NCI-H1092 (cell line): Measurements from ENCODE around the gene SDK1.

ENCODE experiments used
- DNase-seq: peaks from one replicate; lab custom pipeline; 2025; lab: John Stamatoyannopoulos, UW

Gene SDK1

DNA sequence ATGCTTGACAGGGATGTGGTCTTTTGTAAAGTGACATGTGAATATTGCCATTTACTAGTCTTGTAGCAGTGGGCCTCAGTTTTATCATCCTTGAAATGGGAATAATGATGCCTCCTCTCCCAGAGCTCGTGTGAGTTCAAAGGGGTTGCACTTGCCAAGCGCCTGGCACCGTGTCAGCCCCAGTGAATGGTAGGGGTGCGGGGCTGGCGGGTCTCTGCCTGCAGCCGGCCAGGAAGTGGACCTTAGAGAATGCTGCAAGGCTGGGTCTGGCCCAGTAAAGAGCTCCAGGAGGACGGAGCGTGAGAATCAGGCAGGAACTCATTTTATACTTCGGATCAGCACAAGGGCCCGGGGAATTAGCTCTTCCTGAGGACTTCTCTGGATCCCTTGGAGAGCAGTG, 856.6 kb downstream of the SDK1 start:
- DNase-seq, result no peak

DNA sequence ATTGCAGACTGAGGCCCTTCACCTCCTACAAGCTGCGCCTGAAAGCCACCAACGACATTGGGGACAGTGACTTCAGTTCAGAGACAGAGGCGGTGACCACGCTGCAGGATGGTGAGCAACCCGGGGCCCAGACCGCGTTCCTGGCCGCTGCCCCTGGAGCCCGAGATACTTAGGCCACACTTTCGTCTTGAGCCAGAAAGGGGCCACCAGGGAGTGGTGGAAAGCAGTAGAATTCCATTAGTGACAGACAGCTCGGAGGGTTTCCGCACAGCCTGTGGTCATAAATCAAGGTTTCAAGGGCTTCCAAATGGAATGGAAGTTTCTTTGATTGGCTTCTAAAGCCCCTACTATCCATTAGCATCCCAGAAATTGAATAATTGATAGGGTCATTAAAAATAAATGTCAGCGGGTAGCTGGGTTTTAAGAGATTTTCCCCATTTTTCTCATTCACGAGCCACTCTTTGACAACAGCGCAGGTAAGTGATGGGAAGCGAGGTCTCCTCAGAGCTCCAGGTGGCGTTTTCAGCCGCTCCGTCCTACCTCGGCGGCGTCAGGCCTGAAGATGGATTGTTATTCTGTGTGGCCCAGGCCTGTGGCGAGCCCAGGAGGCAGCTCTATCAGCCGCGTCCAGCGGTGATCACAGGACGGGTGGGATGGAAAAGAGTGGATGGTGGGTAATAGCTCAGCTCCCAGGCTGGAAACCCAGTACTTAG, 857.5 kb downstream of the SDK1 start:
- DNase-seq, result no peak

GRCh38 chr7:4159154-4159501, 858.1 kb downstream of the SDK1 start:
- DNase-seq, result no peak

DNA sequence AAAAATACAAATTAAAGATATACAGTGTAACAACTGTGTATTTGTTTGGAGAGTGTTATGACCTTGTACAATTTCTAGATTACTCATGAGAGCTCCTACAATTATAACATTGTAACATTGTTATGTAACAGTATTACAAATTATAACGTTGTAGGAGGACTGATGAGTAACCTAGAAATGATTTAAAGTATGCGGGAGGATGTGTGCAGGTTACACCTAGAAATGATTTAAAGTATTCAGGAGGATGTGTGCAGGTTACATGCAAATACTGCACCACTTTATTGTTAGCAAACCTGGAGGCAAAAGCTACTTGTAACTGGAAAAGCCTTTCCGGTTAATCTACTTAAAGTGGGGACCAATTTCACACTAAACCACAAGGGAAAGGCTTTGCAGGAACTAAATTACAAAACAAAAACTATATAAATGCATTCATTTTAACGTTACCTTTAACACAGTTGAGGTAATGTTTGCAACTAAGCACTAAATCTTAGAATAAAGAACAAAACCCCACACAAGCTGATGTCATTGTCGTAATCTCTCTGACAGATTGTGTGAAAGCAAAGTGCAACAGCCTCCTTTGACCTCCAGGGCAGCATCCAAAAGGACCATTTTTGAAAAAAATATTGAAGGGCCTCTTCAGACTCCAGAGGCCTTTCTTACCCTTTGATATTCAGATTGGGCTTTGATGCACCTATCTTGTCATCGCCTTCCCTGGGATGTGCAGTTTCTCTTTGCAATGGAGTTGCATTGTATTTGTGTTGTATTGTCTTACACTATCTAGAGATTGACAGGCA, 858.9 kb downstream of the SDK1 start:
- DNase-seq, result no peak

GRCh38 chr7:4162884-4163564, 862.0 kb downstream of the SDK1 start:
- no peak for DNase-seq

DNA sequence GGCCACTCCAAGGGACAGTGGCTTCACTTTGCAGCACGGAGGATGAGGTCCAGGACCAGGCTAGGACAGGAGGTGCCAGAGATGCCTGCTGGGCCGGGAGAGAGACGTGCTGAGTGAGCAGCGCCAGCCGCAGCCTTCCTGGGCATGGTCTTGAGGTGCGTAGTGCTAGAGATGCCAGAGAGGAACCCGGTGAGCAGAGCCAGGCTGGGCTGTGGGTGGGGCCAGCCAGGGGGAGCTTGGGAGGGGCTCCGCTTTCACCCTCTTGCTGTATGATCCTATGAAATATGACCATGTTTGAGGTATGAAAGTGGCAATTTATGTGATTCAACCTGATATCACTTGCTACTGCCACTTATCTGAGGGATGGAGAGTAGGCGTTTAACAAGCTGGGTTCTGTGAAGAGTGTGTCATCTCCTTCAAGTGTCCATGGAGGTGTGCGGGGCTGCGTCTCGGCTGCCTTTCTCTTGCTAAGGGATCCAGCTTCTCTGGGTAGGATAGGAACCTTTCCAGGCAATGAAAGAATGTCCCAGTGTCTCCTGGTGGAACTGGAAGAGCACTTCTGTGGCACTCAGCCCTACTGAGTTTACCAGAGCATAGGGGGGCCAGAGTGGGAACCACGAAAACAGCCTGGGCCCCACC, 862.6 kb downstream of the SDK1 start:
- no peak for DNase-seq

- no peak for DNase-seq
Observed at GRCh38 chr7:4164556-4164955, 863.5 kb downstream of the SDK1 start.

- DNase-seq, result no peak
Observed at GRCh38 chr7:4166340-4166739, 865.3 kb downstream of the SDK1 start.

DNA sequence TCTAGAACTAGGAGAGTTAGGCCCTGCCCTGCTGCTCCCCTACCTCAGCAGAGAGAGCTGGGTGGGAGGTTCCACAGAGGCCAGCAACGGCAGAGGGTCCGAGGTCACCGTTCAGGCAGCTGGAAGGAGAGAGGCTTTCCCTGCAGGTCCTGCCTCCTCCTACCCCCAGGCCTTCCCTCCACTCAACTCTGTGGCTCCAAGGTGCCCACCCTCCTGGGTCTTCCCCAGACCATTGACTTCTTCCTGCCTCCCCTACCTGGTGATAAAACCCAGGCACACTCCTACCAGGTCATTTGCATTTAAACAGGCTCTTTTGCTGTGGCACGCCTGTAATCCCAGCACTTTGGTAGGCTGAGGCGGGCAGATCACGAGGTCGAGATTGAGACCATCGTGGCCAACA, 865.8 kb downstream of the SDK1 start:
- DNase-seq, result no peak

GRCh38 chr7:4167385-4167910, 866.4 kb downstream of the SDK1 start:
- DNase-seq, result no peak

GRCh38 chr7:4168041-4168440, 867.0 kb downstream of the SDK1 start:
- no peak for DNase-seq

DNA sequence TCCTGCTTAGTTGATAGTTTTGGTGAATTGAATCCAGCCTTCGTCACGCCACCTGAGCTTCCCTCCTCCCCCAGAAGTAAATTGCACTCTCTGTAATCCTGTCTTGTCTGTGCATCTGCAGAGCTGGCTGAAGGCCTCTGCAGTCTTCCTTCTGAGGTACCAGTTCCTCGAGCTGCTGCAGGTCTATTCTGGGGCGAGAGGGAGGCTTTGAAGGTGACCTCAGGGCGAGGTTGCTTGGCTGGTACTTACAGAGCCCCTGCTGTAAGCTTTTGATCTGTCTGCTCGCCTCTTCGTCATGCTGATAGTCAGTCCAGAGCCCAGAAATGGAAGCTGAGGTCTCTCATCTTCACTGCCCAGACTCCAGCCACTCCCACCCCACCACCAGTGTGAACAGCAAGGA, 867.5 kb downstream of the SDK1 start:
- no peak for DNase-seq

- no peak for DNase-seq
Observed at GRCh38 chr7:4169455-4169854, 868.4 kb downstream of the SDK1 start.

DNA sequence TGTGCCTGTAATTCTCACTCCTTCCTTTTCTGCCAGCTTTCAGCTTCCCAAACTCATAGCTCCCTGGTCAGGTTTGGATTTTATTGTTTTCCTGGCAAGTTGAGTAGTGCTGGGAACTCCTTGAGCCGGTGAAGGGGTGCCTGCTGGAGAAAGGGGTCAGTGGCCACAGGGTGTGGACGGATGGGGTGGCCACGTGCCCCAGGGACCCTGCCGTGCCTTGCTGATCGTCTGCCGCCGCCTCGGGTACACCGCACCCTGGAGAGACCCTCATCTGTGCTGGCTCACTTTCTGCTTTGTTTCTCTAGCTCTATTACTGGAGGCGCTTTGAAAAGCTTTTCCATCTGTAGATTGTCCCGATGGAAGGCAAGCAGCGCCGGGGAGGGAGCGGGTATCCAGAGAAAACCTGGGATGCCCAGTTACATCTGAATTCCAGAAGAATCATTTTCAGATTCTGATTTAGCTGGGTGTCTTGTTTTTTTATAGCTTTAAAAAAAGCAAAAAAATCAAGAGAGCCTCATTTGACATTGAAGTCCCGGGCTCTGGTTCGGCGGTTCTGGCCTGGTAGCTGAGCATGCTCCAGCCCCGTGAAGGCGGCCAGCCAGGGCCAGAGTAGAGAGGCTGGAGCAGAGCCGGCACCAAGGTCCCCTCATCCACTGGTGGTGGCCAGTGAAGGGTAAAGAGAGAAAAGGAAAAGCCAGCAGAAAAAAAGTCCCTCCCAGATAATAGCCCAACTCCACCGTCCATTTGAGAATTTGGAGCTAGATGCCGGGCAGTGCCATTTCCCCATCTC, 870.1 kb downstream of the SDK1 start:
- no peak for DNase-seq

- no peak for DNase-seq
Observed at GRCh38 chr7:4172883-4173282, 871.8 kb downstream of the SDK1 start.

DNA sequence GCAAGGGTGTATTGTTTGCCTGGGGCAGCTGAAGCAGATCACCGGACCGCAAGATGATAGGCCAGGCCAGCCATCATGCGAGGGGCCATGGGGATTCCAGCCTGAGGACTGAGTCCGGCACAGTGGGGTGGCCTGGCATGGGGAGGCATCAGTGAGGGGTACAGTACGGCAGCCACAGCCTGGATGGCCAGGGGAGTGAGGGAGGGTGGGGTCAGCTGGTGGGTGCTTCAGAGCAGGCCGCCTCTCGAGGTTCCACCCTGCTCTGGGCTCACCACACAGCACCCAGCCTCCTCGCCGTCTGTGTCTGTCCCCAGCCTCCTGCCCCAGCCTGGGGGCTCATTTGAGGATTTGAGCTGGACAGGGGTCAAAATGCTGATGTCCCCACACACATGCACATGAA, 872.6 kb downstream of the SDK1 start:
- DNase-seq, result no peak

GRCh38 chr7:4174016-4174415, 873.0 kb downstream of the SDK1 start:
- DNase-seq, result no peak

DNA sequence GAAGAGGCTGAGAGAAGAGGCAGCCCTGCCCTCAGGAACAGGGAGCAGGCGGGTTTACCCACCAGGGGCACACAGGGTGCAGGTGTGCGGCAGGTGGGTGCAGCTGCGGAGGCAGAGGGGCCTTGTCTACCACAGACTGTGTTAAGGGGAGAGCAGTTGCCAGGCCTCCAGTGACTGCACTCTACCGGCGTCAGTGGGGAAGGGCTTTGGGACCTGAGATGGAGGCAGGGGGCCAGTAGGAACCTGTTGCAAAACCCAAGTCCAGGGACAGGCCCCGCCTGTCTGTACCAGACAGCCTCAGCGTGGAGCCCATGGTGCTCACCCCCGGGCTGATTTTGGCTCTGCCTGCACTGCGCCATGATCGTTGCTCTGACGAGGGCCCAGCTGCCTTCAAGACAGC, 873.4 kb downstream of the SDK1 start:
- DNase-seq, result no peak

DNA sequence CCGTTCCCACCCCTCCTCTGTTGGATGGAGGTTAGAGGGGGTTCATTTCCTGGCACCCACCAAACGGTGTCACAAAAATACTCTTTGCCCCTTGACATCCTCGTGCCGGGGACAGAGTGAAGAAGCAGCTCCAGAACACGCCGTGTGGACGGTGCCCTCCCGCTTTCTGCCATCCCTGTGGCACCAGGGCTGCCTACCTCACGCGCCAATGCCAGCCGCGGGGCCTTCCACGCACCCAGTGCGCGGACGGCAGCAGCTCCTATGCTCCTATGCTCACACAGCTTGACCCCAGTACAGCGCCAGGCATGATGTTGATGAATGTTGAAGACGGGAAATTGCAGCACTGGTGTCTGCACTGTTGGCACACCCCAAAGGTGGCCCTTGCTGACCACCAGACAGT, 873.8 kb downstream of the SDK1 start:
- DNase-seq, result no peak

DNA sequence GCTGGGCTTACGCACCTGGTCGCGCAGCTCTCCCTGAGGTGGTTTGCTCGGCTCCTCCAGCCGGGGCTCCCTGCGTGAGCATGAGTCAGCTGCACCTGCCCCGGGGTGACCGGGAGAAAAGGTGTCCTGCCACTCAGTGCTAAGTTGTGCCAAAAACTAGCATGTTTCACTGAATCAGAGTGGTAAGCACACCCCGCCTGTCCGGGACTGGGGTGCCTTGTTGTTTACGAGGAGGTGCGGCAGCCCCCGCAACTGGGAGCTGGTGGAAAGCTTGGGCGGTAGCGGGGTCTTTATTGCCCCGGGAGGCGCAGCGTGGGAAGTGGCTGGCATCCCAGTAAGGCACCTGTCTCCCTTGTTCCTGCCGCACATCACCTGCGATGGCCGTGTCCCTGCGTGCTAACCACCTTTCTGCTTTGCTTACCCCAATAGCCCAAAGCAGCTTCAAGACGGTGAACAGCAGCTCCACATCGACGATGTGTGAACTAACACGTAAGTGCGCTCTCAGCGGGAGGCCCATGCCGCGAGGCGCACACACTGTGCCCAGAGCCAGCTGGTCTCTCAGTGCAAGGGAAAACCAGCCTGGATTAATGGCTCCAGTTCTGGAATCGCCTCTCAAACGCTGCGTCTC, 874.4 kb downstream of the SDK1 start:
- DNase-seq, result no peak

DNA sequence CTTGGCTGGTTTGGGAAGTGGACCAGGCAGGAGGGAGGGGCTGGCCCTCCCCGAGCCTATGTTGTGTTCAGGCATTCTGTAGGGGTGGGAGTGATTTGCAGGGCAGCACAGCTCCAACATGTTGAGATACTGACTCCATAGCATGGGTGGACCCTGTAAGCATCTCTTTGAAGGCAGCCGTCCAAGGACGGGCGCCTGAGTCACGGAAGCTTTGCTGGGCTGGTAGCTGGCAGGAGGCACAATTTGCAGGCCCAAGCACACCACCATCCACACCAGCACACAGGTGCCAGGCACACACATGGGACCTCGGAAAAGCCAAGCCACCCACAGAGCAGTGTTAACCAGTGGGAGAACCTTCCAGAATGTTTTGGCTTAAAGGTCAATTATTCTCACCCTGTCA, 875.9 kb downstream of the SDK1 start:
- DNase-seq, result no peak
